T-helper 1 cell treated with Interleukin-12 subunit alpha and Interleukin-12 subunit beta and Interleukin-4 antibody, amounts not matched to agents 30 ng/mL and 1 ng/mL, for 36 hours (primary cell): ENCODE data around the gene EMP2. TPM values are rescaled to one million over a fixed set of nuclear protein-coding genes. Genes with fewer than 3 reads are reported as not detected.

Experiments used
- intact Hi-C: fragments of 100-400 bp; cut with micrococcal nuclease; formaldehyde crosslinking; loops from one replicate; pipeline ENCODE4 v1.15.1; 2024
- total RNA-seq: library from RNA; stranded (reverse); gene quantifications from 2 replicates; pipeline ENCODE4 v1.2.3, GENCODE V29; 2022

The EMP2 gene
- total RNA-seq, 1 donor from 2014 or later: not detected

- intact Hi-C loops: no loop called here
Measured at GRCh38 chr16:10610499-10611184, 30.2 kb upstream of the EMP2 start.

- intact Hi-C loops: no loop called here
Measured at GRCh38 chr16:10609402-10609774, 29.0 kb upstream of the EMP2 start.

GRCh38 chr16:10608687-10609401 lies 28.4 kb upstream of the EMP2 start:
- intact Hi-C loops: no loop called here

- intact Hi-C loops: no loop called here
Measured at GRCh38 chr16:10607157-10607556, 26.8 kb upstream of the EMP2 start.

- intact Hi-C loops: no loop called here
Measured at GRCh38 chr16:10606607-10607006, 26.2 kb upstream of the EMP2 start.

GRCh38 chr16:10605636-10606035 lies 25.2 kb upstream of the EMP2 start:
- intact Hi-C loops: no loop called here

GRCh38 chr16:10601444-10602408 lies 21.3 kb upstream of the EMP2 start:
- intact Hi-C loops: no loop called here

- intact Hi-C loops: no loop called here
Measured at GRCh38 chr16:10600782-10601443, 20.5 kb upstream of the EMP2 start.

GRCh38 chr16:10599626-10600025 lies 19.2 kb upstream of the EMP2 start:
- intact Hi-C loops: no loop called here

- intact Hi-C loops: no loop called here
Measured at GRCh38 chr16:10598157-10598556, 17.8 kb upstream of the EMP2 start.

GRCh38 chr16:10597187-10597601 lies 16.8 kb upstream of the EMP2 start:
- intact Hi-C loops: no loop called here

- intact Hi-C loops: no loop called here
Measured at GRCh38 chr16:10594312-10594950, 14.0 kb upstream of the EMP2 start.

GRCh38 chr16:10592611-10593010 lies 12.2 kb upstream of the EMP2 start:
- intact Hi-C loops: no loop called here

- intact Hi-C loops: no loop called here
Measured at GRCh38 chr16:10590342-10590741, 9.9 kb upstream of the EMP2 start.

GRCh38 chr16:10589109-10589508 lies 8.7 kb upstream of the EMP2 start:
- intact Hi-C loops: no loop called here

GRCh38 chr16:10587622-10588021 lies 7.2 kb upstream of the EMP2 start:
- intact Hi-C loops: no loop called here

GRCh38 chr16:10584981-10585438 lies 4.6 kb upstream of the EMP2 start:
- intact Hi-C loops: no loop called here

- intact Hi-C loops: no loop called here
Measured at GRCh38 chr16:10583269-10583668, 2.9 kb upstream of the EMP2 start.

- intact Hi-C loops: no loop called here
Measured at GRCh38 chr16:10581507-10581906, 1.1 kb upstream of the EMP2 start.

GRCh38 chr16:10580883-10581247 lies 467 bp upstream of the EMP2 start:
- intact Hi-C loops: no loop called here

GRCh38 chr16:10579575-10579964 lies 828 bp downstream of the EMP2 start:
- intact Hi-C loops: no loop called here
